Measurements from ENCODE around the gene AP3S2. TPM values are rescaled to one million over a fixed set of nuclear protein-coding genes. Genes with fewer than 3 reads are reported as not detected.

AP3S2 gene
- total and polyA plus RNA-seq, 2 of the 4 experiments (the other 2 are of a cell fraction): 12.6 to 34.1 TPM

DNA sequence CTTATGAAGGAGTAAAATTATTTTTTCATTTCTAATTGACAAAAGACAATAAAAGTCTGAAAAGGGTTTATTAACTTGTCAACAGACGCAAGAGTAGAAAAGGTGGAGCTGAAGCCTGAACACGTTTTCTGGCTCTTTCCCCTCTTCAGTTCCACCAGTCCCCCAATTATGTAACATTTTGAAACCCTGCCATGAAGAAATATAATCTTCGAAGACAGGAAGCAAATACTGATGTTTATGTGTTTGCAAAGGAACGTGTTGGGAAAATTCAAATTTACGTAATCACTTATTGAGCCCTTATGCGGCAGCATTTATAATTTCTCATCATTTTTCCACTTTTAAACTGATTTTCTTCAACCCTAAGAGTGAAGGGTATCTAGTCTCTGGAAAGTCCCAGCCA lies 767 bp downstream of the AP3S2 start:
- H3K14ac ChIP-seq (replicated peaks; ENCODE audit: low read depth, low read length): no peak overlapping the region
- H3K4me3 ChIP-seq (ENCODE audit: insufficient read depth, low read depth, low read length): peak overlapping the region; percentile 77
- H3K27me3 ChIP-seq (ENCODE audit: control insufficient read depth, insufficient read depth, low read length): no peaks in the 10 kb centered on the region
- no peaks in the 10 kb centered on the region for H3K9me1 ChIP-seq (ENCODE audit: insufficient read depth, low read length)
- H3K4me2 ChIP-seq (ENCODE audit: low read depth, low read length): peak overlapping the region; percentile 81
- peak overlapping the region; percentile 68 for H2BK5ac ChIP-seq (ENCODE audit: low read depth, low read length, poor library complexity, severe bottlenecking)
- H2AK9ac ChIP-seq (replicated peaks; ENCODE audit: low read depth, low read length, poor library complexity): no peak overlapping the region
- no peaks in the 10 kb centered on the region for H4K20me1 ChIP-seq (ENCODE audit: insufficient read depth, low read length)
- peaks cover 13 to 31% of the 10 kb centered on the region in 2 experiments; a peak in 3 of 4 replicates for H3K79me1 ChIP-seq (ENCODE audit: low read depth in 1 of 2, low read length in 2 of 2)
- WGBS, 2 experiments (ENCODE audit: extremely low coverage in 2 of 2, insufficient read length in 1 of 2): no CpG with 5 or more reads among the region's 6 CpGs
- H3K4ac ChIP-seq (ENCODE audit: low read depth, low read length): no peak overlapping the region; the same call in 1 of the 2 replicates
- ATAC-seq (ENCODE audit: low read depth) (no peak), DNase-seq (peak; percentile 5)
- TF ChIP-seq, protein P1, sequence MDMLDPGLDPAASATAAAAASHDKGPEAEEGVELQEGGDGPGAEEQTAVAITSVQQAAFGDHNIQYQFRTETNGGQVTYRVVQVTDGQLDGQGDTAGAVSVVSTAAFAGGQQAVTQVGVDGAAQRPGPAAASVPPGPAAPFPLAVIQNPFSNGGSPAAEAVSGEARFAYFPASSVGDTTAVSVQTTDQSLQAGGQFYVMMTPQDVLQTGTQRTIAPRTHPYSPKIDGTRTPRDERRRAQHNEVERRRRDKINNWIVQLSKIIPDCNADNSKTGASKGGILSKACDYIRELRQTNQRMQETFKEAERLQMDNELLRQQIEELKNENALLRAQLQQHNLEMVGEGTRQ (IDR thresholded peaks at IDR 0.05; ENCODE audit: low read depth, low read length): no peak
- TF ChIP-seq CEBPB (IDR thresholded peaks at IDR 0.05; ENCODE audit: low read depth, low read length) (no peak), FOS (IDR thresholded peaks at IDR 0.05; ENCODE audit: low read depth, low read length) (no peak)
- intact Hi-C loops (cut with micrococcal nuclease): loop anchor here (5.0 kb wide), 1 partner anchor 339 kb away; the partner anchor contains the start of genes CIB1 and GDPGP1
- H2BK120ac ChIP-seq (ENCODE audit: low read depth, low read length): no peak overlapping the region
- H3K9ac ChIP-seq (ENCODE audit: low read depth, low read length): peak overlapping the region; percentile 88; the same call in 1 of the 2 replicates
- no peaks in the 10 kb centered on the region for H3K9me3 ChIP-seq (ENCODE audit: control insufficient read depth, insufficient read depth, low read length)
- in situ Hi-C loops (cut with MboI; ENCODE audit: low sequenced_read_pairs): loop anchor here (10.0 kb wide), 1 partner anchor 332 kb away; no protein-coding TSS in a partner anchor
- H4K91ac ChIP-seq (ENCODE audit: insufficient read depth, low read depth, low read length): no peak overlapping the region
- CTCF ChIA-PET: no interaction called here
- no peaks in the 10 kb centered on the region for H3K4me1 ChIP-seq (ENCODE audit: control insufficient read depth, insufficient read depth, low read length)
- peak overlapping the region; percentile 48; the same call in 1 of the 2 replicates for H3K23ac ChIP-seq (ENCODE audit: low read depth, low read length)
- H2BK20ac ChIP-seq (ENCODE audit: low read depth, low read length): no peak overlapping the region
- H3K27ac ChIP-seq (ENCODE audit: insufficient read depth, low read length): no peak overlapping the region
- no peak overlapping the region for H3K18ac ChIP-seq (ENCODE audit: low read depth, low read length)
- H4K5ac ChIP-seq (ENCODE audit: low read depth, low read length): no peak overlapping the region
- H2AK5ac ChIP-seq (ENCODE audit: low read depth, low read length): no peak overlapping the region
- peaks cover 4% of the 10 kb centered on the region for H3K36me3 ChIP-seq (ENCODE audit: control insufficient read depth, insufficient read depth, low read length)
- BruUV-seq (replicated peaks): no TSS peak
- POLR2A ChIA-PET (ENCODE audit: unreplicated experiment): no interaction called here
- dilution Hi-C loops (cut with HindIII; ENCODE audit: low sequenced_read_pairs, unreplicated experiment): no loop called here
- no peak overlapping the region for H2BK15ac ChIP-seq (ENCODE audit: low read depth, low read length)
- peak overlapping the region; percentile 73 to 87 for H4K8ac ChIP-seq (ENCODE audit: low read depth in 2 of 2, low read length in 2 of 2)
- H3K56ac ChIP-seq (ENCODE audit: extremely low read depth, insufficient read depth, low read length): no peak overlapping the region; the same call in 1 of the 2 replicates
- no peak overlapping the region for H2AFZ ChIP-seq (replicated peaks; ENCODE audit: low read length, poor library complexity)
